CD8-positive, alpha-beta memory T cell (primary cell): ENCODE results near the gene DDX54. TPM values are rescaled to one million over a fixed set of nuclear protein-coding genes. Genes with fewer than 3 reads are reported as not detected.

Experiments used
- CTCF ChIA-PET: fragments of 350-600 bp; sonication (Branson Sonifier 250); formaldehyde crosslinking; loops from one replicate; lab custom pipeline; 2021; ENCODE audit warnings: antibody characterized with exemption; lab: Charles Lee
- POLR2A ChIA-PET: fragments of 350-600 bp; sonication (Branson Sonifier 250); formaldehyde crosslinking; loops from one replicate; lab custom pipeline; 2021; ENCODE audit warnings: antibody characterized with exemption; lab: Charles Lee
- DNase-seq, 5 donors: peaks; one replicate each; pipeline versions ENCODE4 v3.0.0 to v3.0.0-alpha.2; 2020 to 2022; ENCODE audit warnings: mixed read lengths in 1 of 5
- H3K27ac ChIP-seq: one replicate; pipeline ENCODE4 v1.7.0; 2013; ENCODE audit warnings: low read depth, mild to moderate bottlenecking, low read length, moderate library complexity
- H3K27me3 ChIP-seq: 2 replicates; pipeline ENCODE4 v1.7.0; 2013; ENCODE audit warnings: low read length, mild to moderate bottlenecking; ENCODE audit not compliant: insufficient read depth, poor library complexity, severe bottlenecking
- H3K36me3 ChIP-seq: 2 replicates; pipeline ENCODE4 v1.7.0; 2013; ENCODE audit warnings: mild to moderate bottlenecking, low read length, moderate library complexity; ENCODE audit not compliant: insufficient read depth
- H3K4me1 ChIP-seq: 2 replicates; pipeline ENCODE4 v1.7.0; 2013; ENCODE audit warnings: mild to moderate bottlenecking, low read length, moderate library complexity; ENCODE audit not compliant: insufficient read depth
- H3K4me3 ChIP-seq: 2 replicates; pipeline ENCODE4 v1.7.0; 2013; ENCODE audit warnings: mild to moderate bottlenecking, low read length
- H3K9me3 ChIP-seq: 2 replicates; pipeline ENCODE4 v1.7.0; 2013; ENCODE audit warnings: mild to moderate bottlenecking, low read length
- H3K27ac Mint-ChIP-seq, 8 donors: one replicate each; pipeline ENCODE4 v1.8.0; 2020 to 2021; ENCODE audit warnings: mixed read lengths in 8 of 8, mild to moderate bottlenecking in 6 of 8, inconsistent platforms in 3 of 8, moderate library complexity in 3 of 8
- H3K27me3 Mint-ChIP-seq, 2 donors: one replicate each; pipeline ENCODE4 v1.8.0; 2020 to 2021; ENCODE audit warnings: mixed read lengths in 2 of 2, mild to moderate bottlenecking in 1 of 2, moderate library complexity in 1 of 2
- H3K36me3 Mint-ChIP-seq, 3 donors: one replicate each; pipeline ENCODE4 v1.8.0; 2020 to 2021; ENCODE audit warnings: mixed read lengths in 3 of 3, inconsistent platforms in 1 of 3, mild to moderate bottlenecking in 1 of 3
- H3K4me1 Mint-ChIP-seq, 3 donors: one replicate each; pipeline ENCODE4 v1.8.0; 2020 to 2021; ENCODE audit warnings: mixed read lengths in 3 of 3, inconsistent platforms in 1 of 3, mild to moderate bottlenecking in 1 of 3
- H3K4me3 Mint-ChIP-seq, 7 donors: one replicate each; pipeline ENCODE4 v1.8.0; 2020 to 2021; ENCODE audit warnings: mixed read lengths in 7 of 7, mild to moderate bottlenecking in 6 of 7, moderate library complexity in 4 of 7, inconsistent platforms in 2 of 7
- H3K9me3 Mint-ChIP-seq, 5 donors: one replicate each; pipeline ENCODE4 v1.8.0; 2020 to 2022; ENCODE audit warnings: mixed read lengths in 5 of 5, mild to moderate bottlenecking in 3 of 5, moderate library complexity in 2 of 5, inconsistent platforms in 1 of 5
- polyA plus RNA-seq: library from polyadenylated mRNA; unstranded; fragments of 300-500 nt; fragmentation: Illumina TruSeq; gene quantifications from one replicate; pipeline ENCODE4 v1.2.3, GENCODE V29; 2021
- total RNA-seq, 2 experiments: library from RNA; stranded (reverse); gene quantifications; one replicate each; pipeline ENCODE4 v1.2.3, GENCODE V29; 2021

DDX54 gene
- total and polyA plus RNA-seq, 3 experiments from 2014 or later = 47.7 to 133 (median 131) TPM

DNA sequence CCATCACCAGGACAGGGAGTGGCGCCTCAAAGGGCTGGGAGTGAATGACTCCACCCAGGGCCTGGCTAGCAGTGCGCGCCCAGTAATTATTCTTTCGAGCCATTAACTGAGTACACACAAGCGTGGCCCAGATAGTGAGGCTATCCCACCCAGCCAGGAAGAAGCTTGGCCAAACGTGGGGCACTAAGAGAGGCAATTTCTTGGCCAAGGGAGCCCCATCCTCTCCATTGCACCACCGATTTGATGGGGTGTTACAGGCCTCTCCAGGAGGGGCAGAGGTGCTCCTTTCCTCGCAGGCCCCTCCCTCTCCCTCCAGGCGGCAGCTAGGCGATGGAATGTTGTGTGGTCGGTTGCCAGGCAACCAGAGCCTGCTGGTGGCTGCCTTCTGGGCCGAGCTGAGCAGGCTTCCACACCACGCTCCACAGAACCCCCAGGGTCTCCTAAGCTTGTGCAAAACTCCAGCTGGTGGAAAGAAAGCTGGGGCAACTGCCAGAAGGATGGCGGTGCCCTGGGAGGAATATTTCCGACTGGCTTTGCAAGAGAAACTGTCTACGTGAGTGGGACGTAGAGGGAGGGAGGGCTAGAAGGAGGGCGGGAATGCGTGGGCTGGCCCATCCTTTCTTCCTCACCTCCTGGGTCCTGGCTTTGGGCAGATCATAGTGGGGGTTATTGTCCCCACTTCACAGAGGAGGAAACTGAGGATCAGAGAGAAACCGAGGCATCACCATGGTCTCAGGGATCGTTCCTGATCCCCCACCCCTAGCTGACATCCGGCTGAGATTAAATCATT is 35.7 kb downstream of the DDX54 start, which contains the start of gene CFAP73:
Gene CFAP73 (plus strand): TSS at position 364 of the 790 bp plus-strand sequence. CDS start 134 bp downstream, at position 498.
- Histone ChIP-seq H3K27me3 (peaks cover 5% of the 10 kb centered on the region), H3K36me3 (no peaks in the 10 kb centered on the region), H3K4me3 (no peak within 1 kb of the TSS), H3K4me1 (peaks cover 17% of the 10 kb centered on the region), H3K27ac (no peak within 1 kb of the TSS), H3K9me3 (no peaks in the 10 kb centered on the region)
- peak within 1 kb of the TSS in 1 of 7 donors; percentile 48 for H3K4me3 Mint-ChIP-seq
- peaks cover 15 to 20% (median 19%) of the 10 kb centered on the region in 3 donors for H3K4me1 Mint-ChIP-seq
- DNase-seq = peak in 1 of 5 donors; percentile 14
- peak within 1 kb of the TSS in 1 of 8 donors; percentile 22 for H3K27ac Mint-ChIP-seq
- peaks cover 0 to 6% (median 0%) of the 10 kb centered on the region in 5 donors for H3K9me3 Mint-ChIP-seq
- ChIA-PET CTCF (interaction anchor here (1.2 to 1.7 kb wide), 3 partner anchors 25 to 117 kb away, joined by 3 to 7 read pairs (median 4); no protein-coding TSS in a partner anchor), POLR2A (no interaction called here)
- no peaks in the 10 kb centered on the region for H3K36me3 Mint-ChIP-seq
- peaks cover 13 to 17% of the 10 kb centered on the region in 2 donors for H3K27me3 Mint-ChIP-seq

DNA sequence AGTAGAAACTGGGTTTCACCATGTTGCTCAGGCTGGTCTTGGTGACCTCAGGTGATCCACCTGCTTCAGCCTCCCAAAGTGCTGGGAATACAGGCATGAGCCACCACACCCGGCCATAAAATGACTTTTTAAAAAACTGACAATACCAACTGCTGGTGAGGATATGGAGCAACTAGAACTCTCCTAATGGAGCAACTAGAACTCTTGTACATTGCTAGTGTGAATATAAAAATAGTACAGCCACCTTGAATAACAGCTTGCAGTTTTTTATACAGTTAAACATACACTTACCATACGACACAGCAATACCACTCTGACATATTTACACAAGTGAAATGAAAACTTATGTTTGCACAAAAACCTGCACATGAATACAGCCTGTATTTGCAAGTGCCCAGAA is 38.3 kb downstream of the DDX54 start:
- ChIA-PET POLR2A (no interaction called here), CTCF (no interaction called here)

DNA sequence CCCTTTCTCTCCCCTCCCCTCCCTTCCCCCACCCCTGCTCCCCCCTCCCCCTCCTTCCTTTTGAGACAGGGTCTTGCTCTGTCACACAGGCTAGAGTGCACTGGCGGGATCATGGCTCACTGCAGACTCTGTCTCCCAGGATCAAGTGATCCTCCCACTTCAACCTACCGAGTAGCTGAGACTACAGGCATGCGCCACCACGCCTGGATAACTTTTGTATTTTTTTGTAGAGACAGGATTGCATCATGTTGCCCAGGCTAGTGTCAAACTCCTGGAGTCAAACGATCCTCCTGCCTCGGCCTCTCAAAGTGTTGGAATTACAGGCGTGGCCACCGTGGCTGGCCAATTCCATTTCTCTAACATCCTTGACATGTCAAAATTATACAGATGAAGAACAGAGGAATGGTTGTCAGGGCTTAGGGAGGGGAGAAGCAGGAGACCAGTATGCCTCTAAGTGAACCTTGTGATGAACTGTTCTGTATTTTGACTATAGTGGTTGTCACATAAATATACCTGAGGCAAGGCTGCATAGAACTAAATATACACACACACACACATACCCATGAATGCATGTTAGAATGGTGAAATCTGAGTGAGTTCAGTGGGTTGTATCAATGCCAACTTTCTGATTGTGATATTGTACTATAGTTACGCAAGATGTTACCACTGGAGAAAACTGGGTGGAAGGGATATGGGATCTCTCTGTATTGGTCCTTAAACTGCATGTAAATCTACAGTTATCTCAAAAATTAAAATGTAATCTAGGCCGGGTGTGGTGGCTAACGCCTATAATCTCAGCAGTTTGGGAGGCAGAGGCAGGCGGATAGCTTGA is 39.3 kb downstream of the DDX54 start:
- no peaks in the 10 kb centered on the region for H3K9me3 ChIP-seq
- no peak for DNase-seq
- H3K4me3 ChIP-seq = no peak overlapping the region
- no peaks in the 10 kb centered on the region for H3K4me1 ChIP-seq
- H3K36me3 ChIP-seq = no peaks in the 10 kb centered on the region
- H3K9me3 Mint-ChIP-seq = peaks cover 0 to 6% (median 0%) of the 10 kb centered on the region in 5 donors
- H3K4me3 Mint-ChIP-seq = no peak overlapping the region
- H3K27me3 Mint-ChIP-seq = peaks cover 2 to 10% of the 10 kb centered on the region in 2 donors
- H3K36me3 Mint-ChIP-seq = no peaks in the 10 kb centered on the region
- H3K27ac Mint-ChIP-seq = no peak overlapping the region
- no peak overlapping the region for H3K27ac ChIP-seq
- ChIA-PET POLR2A (no interaction called here), CTCF (no interaction called here)
- no peaks in the 10 kb centered on the region for H3K27me3 ChIP-seq
- H3K4me1 Mint-ChIP-seq = no peaks in the 10 kb centered on the region

More for the DNA sequence above, 38.3 kb downstream of the DDX54 start:
- Histone ChIP-seq H3K36me3 (no peaks in the 10 kb centered on the region), H3K27me3 (no peaks in the 10 kb centered on the region), H3K4me3 (no peak overlapping the region), H3K4me1 (no peaks in the 10 kb centered on the region), H3K9me3 (no peaks in the 10 kb centered on the region), H3K27ac (no peak overlapping the region)
- Mint-ChIP-seq H3K4me1 (peaks cover under 1 to 2% (median under 1%) of the 10 kb centered on the region in 3 donors), H3K36me3 (no peaks in the 10 kb centered on the region), H3K9me3 (peaks cover 0 to 6% (median 0%) of the 10 kb centered on the region in 5 donors), H3K27me3 (peaks cover 2 to 12% of the 10 kb centered on the region in 2 donors), H3K27ac (no peak overlapping the region), H3K4me3 (no peak overlapping the region)
- DNase-seq = no peak

DNA sequence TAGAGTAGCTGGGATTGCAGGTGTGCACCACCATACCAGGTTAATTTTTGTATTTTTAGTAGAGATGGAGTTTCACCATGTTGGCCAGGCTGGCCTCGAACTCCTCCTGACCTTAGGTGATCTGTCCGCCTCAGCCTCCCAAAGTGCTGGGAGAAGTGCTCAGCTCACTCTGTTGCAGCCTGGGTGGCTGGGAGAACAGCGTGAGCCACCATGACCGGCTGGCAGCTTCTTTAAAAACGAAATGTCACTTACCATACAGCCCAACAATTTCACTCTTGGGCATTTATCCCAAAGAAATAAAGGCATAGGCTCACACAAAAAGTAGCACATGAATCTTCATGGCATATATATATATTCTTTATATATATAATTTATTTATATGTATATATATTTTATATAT is 40.5 kb downstream of the DDX54 start:
- Mint-ChIP-seq H3K9me3 (peaks cover 0 to 6% (median 0%) of the 10 kb centered on the region in 5 donors), H3K4me1 (no peaks in the 10 kb centered on the region), H3K27me3 (peaks cover 2 to 4% of the 10 kb centered on the region in 2 donors), H3K36me3 (no peaks in the 10 kb centered on the region), H3K27ac (no peak overlapping the region), H3K4me3 (no peak overlapping the region)
- Histone ChIP-seq H3K27ac (no peak overlapping the region), H3K4me3 (no peak overlapping the region), H3K9me3 (no peaks in the 10 kb centered on the region), H3K36me3 (no peaks in the 10 kb centered on the region), H3K4me1 (no peaks in the 10 kb centered on the region), H3K27me3 (no peaks in the 10 kb centered on the region)
- no peak for DNase-seq
- CTCF ChIA-PET = no interaction called here
- POLR2A ChIA-PET = no interaction called here

- Histone ChIP-seq H3K27ac (no peak overlapping the region), H3K4me1 (no peaks in the 10 kb centered on the region), H3K9me3 (no peaks in the 10 kb centered on the region), H3K4me3 (no peak overlapping the region), H3K36me3 (no peaks in the 10 kb centered on the region), H3K27me3 (no peaks in the 10 kb centered on the region)
- no peak for DNase-seq
- H3K4me1 Mint-ChIP-seq = no peaks in the 10 kb centered on the region
- no peak overlapping the region for H3K27ac Mint-ChIP-seq
- no peak overlapping the region for H3K4me3 Mint-ChIP-seq
- POLR2A ChIA-PET = no interaction called here
- H3K27me3 Mint-ChIP-seq = peaks cover 4 to 5% of the 10 kb centered on the region in 2 donors
- peaks cover 0 to 6% (median 0%) of the 10 kb centered on the region in 5 donors for H3K9me3 Mint-ChIP-seq
- H3K36me3 Mint-ChIP-seq = no peaks in the 10 kb centered on the region
- CTCF ChIA-PET = no interaction called here
Measured at GRCh38 chr12:113143959-113144358, 41.3 kb downstream of the DDX54 start.

DNA sequence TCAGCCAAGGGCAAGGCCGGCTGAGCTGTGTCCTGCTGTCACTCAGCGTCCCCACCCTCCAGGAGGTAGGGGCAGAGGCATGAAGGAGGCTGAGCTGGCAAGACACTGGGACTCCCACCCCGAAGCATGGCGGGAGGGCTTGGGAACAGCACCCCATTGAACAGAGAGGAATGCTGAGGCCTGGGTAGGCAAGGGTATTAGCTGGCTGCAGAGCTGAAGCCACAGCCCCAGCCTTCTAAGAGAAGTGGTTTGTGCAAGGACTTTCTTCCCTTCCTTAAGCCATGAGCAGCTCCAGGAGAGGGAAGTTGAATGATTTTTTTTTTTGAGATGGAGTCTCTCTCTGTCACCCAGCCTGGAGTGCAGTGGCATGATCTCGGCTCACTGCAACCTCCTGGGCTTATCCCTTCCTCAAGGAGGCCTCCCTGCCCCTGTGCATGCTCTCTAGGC is 42.4 kb downstream of the DDX54 start:
- H3K4me3 Mint-ChIP-seq = no peak overlapping the region
- CTCF ChIA-PET = no interaction called here
- POLR2A ChIA-PET = no interaction called here
- H3K4me1 Mint-ChIP-seq = no peaks in the 10 kb centered on the region
- Histone ChIP-seq H3K4me1 (no peaks in the 10 kb centered on the region), H3K9me3 (no peaks in the 10 kb centered on the region), H3K27ac (no peak overlapping the region), H3K36me3 (no peaks in the 10 kb centered on the region), H3K4me3 (no peak overlapping the region), H3K27me3 (no peaks in the 10 kb centered on the region)
- DNase-seq = no peak
- H3K9me3 Mint-ChIP-seq = peaks cover 0 to 6% (median 0%) of the 10 kb centered on the region in 5 donors
- H3K36me3 Mint-ChIP-seq = no peaks in the 10 kb centered on the region
- H3K27ac Mint-ChIP-seq = no peak overlapping the region
- peaks cover 8 to 9% of the 10 kb centered on the region in 2 donors for H3K27me3 Mint-ChIP-seq

DNA sequence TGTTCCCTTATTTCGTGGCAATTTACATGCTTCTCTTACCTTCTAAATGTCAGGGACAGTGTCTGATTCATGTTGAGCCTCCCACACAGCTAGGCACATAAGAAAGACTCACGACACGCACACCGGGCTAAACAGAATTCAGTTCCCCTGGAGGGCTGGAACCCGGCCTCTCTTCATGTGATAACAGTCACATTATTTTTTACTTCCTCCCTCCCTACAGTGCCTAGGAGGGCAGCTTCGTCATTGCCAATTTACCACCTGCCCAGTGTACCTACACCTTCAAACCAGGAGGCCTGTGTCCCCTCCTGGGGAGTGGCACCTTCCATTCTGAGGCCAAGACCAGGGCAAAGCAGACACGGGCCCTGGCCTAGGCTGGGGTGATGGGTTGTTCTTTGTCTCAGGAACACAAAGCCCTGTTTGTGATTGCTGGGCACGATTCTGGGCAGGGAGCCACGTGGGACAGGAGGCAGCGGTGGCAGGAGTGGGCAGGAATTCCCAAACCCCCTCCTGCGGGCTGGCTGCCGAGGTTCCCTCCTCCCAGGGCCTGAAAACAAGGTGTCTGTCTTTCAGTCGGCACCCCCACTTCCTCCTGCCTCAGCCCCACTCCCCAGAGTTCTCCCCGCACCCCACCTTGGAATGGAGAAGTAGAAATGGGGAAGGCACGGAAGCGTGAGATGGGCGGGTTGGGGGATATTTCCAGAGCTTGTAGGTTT is 42.9 kb downstream of the DDX54 start:
- Mint-ChIP-seq H3K27me3 (peaks cover 6 to 7% of the 10 kb centered on the region in 2 donors), H3K27ac (peak overlapping the region in 1 of 8 donors; percentile 17), H3K4me1 (no peaks in the 10 kb centered on the region), H3K4me3 (no peak overlapping the region), H3K36me3 (no peaks in the 10 kb centered on the region), H3K9me3 (peaks cover 0 to 4% (median 0%) of the 10 kb centered on the region in 5 donors)
- Histone ChIP-seq H3K27ac (no peak overlapping the region), H3K4me3 (no peak overlapping the region), H3K27me3 (no peaks in the 10 kb centered on the region), H3K36me3 (no peaks in the 10 kb centered on the region), H3K4me1 (no peaks in the 10 kb centered on the region), H3K9me3 (no peaks in the 10 kb centered on the region)
- ChIA-PET CTCF (no interaction called here), POLR2A (no interaction called here)
- DNase-seq = no peak
